Lung microvascular endothelial cell (primary cell): Measurements from ENCODE around the gene FHL3. TPM values are rescaled to one million over a fixed set of nuclear protein-coding genes. Genes with fewer than 3 reads are reported as not detected.

Experiments used
- DNase-seq, 2 donors: peaks; one replicate each; pipeline versions ENCODE4 v3.0.0 to v3.0.0-alpha.2; 2010; ENCODE audit warnings: low read depth in 2 of 2
- total RNA-seq: library from RNA; depleted of rRNA; stranded (reverse); fragments of >200 nt; gene quantifications from 2 replicates; pipeline ENCODE4 v1.2.1, GENCODE V29; 2014

Gene FHL3
- total RNA-seq, 1 donor from 2014 or later: 7.7 TPM

- no peak for DNase-seq
These were observed 9.6 kb upstream of the FHL3 start for GRCh38 chr1:38014724-38015424.

GRCh38 chr1:38014171-38014570, 8.9 kb upstream of the FHL3 start:
- no peak for DNase-seq

- DNase-seq: no peak
These were observed 7.9 kb upstream of the FHL3 start for GRCh38 chr1:38013227-38013622.

- peak; percentile 99 for DNase-seq
These were observed 7.3 kb upstream of the FHL3 start, which contains the start of gene UTP11 for GRCh38 chr1:38012363-38013226. Gene UTP11, plus strand, starts transcription at chr1:38012734. Its CDS starts 69 bp downstream, at chr1:38012803.

- no peak for DNase-seq
These were observed 4.5 kb upstream of the FHL3 start for GRCh38 chr1:38009841-38010180.

- DNase-seq: peak; percentile 51 to 86
These were observed 4.0 kb upstream of the FHL3 start for GRCh38 chr1:38009088-38009840.

GRCh38 chr1:38006008-38006828, 904 bp upstream of the FHL3 start:
- no peak for DNase-seq

GRCh38 chr1:38004284-38005108, 818 bp downstream of the FHL3 start:
- peak in 1 of 2 donors; percentile 24 for DNase-seq

GRCh38 chr1:38003261-38004250, 1.8 kb downstream of the FHL3 start:
- peak in 1 of 2 donors; percentile 35 for DNase-seq

- peak; percentile 62 to 89 for DNase-seq
These were observed 4.5 kb downstream of the FHL3 start for GRCh38 chr1:38000529-38001455.

- DNase-seq: no peak
These were observed 5.1 kb downstream of the FHL3 start for GRCh38 chr1:38000233-38000528.

GRCh38 chr1:37999430-38000232, 5.7 kb downstream of the FHL3 start:
- DNase-seq: peak; percentile 74 to 82

- DNase-seq: peak in 1 of 2 donors; percentile 79
These were observed 6.3 kb downstream of the FHL3 start for GRCh38 chr1:37998913-37999429.

- no peak for DNase-seq
These were observed 7.1 kb downstream of the FHL3 start for GRCh38 chr1:37998089-37998808.

GRCh38 chr1:37997256-37998088, 7.8 kb downstream of the FHL3 start:
- DNase-seq: no peak
